ENCODE results near the gene CXCL10.

Gene CXCL10

GRCh38 chr4:76023389-76023788, at the start of gene CXCL10:
TSS of gene CXCL10 (minus strand) at chr4:76023497. CDS start at chr4:76023431, 66 bp downstream.
- TF ChIP-seq CTCF (IDR thresholded peaks at IDR 0.05; ENCODE audit: borderline replicate concordance, insufficient read depth, low read depth, low read length), result no peak
- no peak within 1 kb of the TSS for H3K4me3 ChIP-seq (ENCODE audit: low read depth, low read length)

- no peak overlapping the region for H3K4me3 ChIP-seq (ENCODE audit: low read depth, low read length)
- TF ChIP-seq CTCF (IDR thresholded peaks at IDR 0.05; ENCODE audit: borderline replicate concordance, insufficient read depth, low read depth, low read length), result no peak
Measured at GRCh38 chr4:76072760-76073159, 49.5 kb upstream of the CXCL10 start.

- peak; percentile 71 for TF ChIP-seq CTCF (IDR thresholded peaks at IDR 0.05; ENCODE audit: borderline replicate concordance, insufficient read depth, low read depth, low read length)
- H3K4me3 ChIP-seq (ENCODE audit: low read depth, low read length), result no peak overlapping the region
Measured at GRCh38 chr4:76067652-76068286, 44.5 kb upstream of the CXCL10 start.

GRCh38 chr4:76066546-76066945, 43.2 kb upstream of the CXCL10 start:
- no peak for TF ChIP-seq CTCF (IDR thresholded peaks at IDR 0.05; ENCODE audit: borderline replicate concordance, insufficient read depth, low read depth, low read length)
- H3K4me3 ChIP-seq (ENCODE audit: low read depth, low read length), result no peak overlapping the region

- no peak for TF ChIP-seq CTCF (IDR thresholded peaks at IDR 0.05; ENCODE audit: borderline replicate concordance, insufficient read depth, low read depth, low read length)
- no peak overlapping the region for H3K4me3 ChIP-seq (ENCODE audit: low read depth, low read length)
Measured at GRCh38 chr4:76061982-76062381, 38.7 kb upstream of the CXCL10 start.

GRCh38 chr4:76061421-76061820, 38.1 kb upstream of the CXCL10 start:
- H3K4me3 ChIP-seq (ENCODE audit: low read depth, low read length), result no peak overlapping the region
- TF ChIP-seq CTCF (IDR thresholded peaks at IDR 0.05; ENCODE audit: borderline replicate concordance, insufficient read depth, low read depth, low read length), result no peak

- TF ChIP-seq CTCF (IDR thresholded peaks at IDR 0.05; ENCODE audit: borderline replicate concordance, insufficient read depth, low read depth, low read length), result no peak
Measured at GRCh38 chr4:76060506-76060905, 37.2 kb upstream of the CXCL10 start.

More at GRCh38 chr4:76060506-76060905, 37.2 kb upstream of the CXCL10 start:
- no peak overlapping the region for H3K4me3 ChIP-seq (ENCODE audit: low read depth, low read length)

Data from GM12875 (cell line).